Mesendoderm (in vitro differentiated cells): Measurements from ENCODE around the gene SLC13A3.

Source experiments
- DNase-seq: peaks from one replicate; pipeline ENCODE4 v3.0.0; 2013
- H2AK5ac ChIP-seq: 2 replicates; pipeline ENCODE4 v1.6.1; 2013; ENCODE audit warnings: low read length, inconsistent platforms
- H2BK120ac ChIP-seq: 2 replicates; pipeline ENCODE4 v1.6.1; 2013; ENCODE audit warnings: low read depth, mild to moderate bottlenecking, low read length, moderate library complexity, mixed read lengths
- H2BK15ac ChIP-seq: replicated peaks from 2 replicates; pipeline ENCODE4 v1.6.1; 2013; ENCODE audit warnings: low read depth, mild to moderate bottlenecking, moderate library complexity
- H2BK5ac ChIP-seq: 2 replicates; pipeline ENCODE4 v1.6.1; 2013; ENCODE audit warnings: low read length, inconsistent platforms
- H3K18ac ChIP-seq: 2 replicates; pipeline ENCODE4 v1.6.1; 2013; ENCODE audit warnings: mild to moderate bottlenecking, low read length, mixed read lengths
- H3K23ac ChIP-seq: one replicate; pipeline ENCODE4 v1.6.1; 2013; ENCODE audit warnings: low read length
- H3K27ac ChIP-seq: 2 replicates; pipeline ENCODE4 v1.5.1; 2013; ENCODE audit warnings: low read depth, mild to moderate bottlenecking, inconsistent platforms, low read length, moderate library complexity
- H3K27me3 ChIP-seq: 2 replicates; pipeline ENCODE4 v1.6.1; 2013; ENCODE audit warnings: low read length, control low read depth, mild to moderate bottlenecking, inconsistent platforms; ENCODE audit not compliant: insufficient read depth, poor library complexity
- H3K36me3 ChIP-seq: 2 replicates; pipeline ENCODE4 v1.6.1; 2013; ENCODE audit warnings: low read length, inconsistent platforms; ENCODE audit not compliant: control insufficient read depth, insufficient read depth
- H3K4ac ChIP-seq: one replicate; pipeline ENCODE4 v1.6.1; 2013; ENCODE audit warnings: low read depth, mild to moderate bottlenecking, low read length, moderate library complexity
- H3K4me1 ChIP-seq: 2 replicates; pipeline ENCODE4 v1.6.1; 2013; ENCODE audit warnings: low read depth, low read length, inconsistent platforms; ENCODE audit not compliant: control insufficient read depth
- H3K4me2 ChIP-seq: 2 replicates; pipeline ENCODE4 v1.6.1; 2013; ENCODE audit warnings: low read length
- H3K4me3 ChIP-seq: 2 replicates; pipeline ENCODE4 v1.5.1; 2013; ENCODE audit warnings: mild to moderate bottlenecking, low read length
- H3K56ac ChIP-seq: one replicate; pipeline ENCODE4 v1.6.1; 2013; ENCODE audit warnings: low read length
- H3K79me1 ChIP-seq: 2 replicates; pipeline ENCODE4 v1.6.1; 2013; ENCODE audit warnings: low read length, inconsistent platforms
- H3K79me2 ChIP-seq: 2 replicates; pipeline ENCODE4 v1.6.1; 2013; ENCODE audit warnings: mild to moderate bottlenecking, low read length; ENCODE audit not compliant: control insufficient read depth, insufficient read depth
- H3K9ac ChIP-seq: 2 replicates; pipeline ENCODE4 v1.6.1; 2013; ENCODE audit warnings: low read length, inconsistent platforms
- H4K5ac ChIP-seq: one replicate; pipeline ENCODE4 v1.6.1; 2013; ENCODE audit warnings: low read length
- H4K8ac ChIP-seq: one replicate; pipeline ENCODE4 v1.6.1; 2013; ENCODE audit warnings: low read depth, mild to moderate bottlenecking, control low read depth, low read length, moderate library complexity
- WGBS: extraction: QIAGEN DNeasy Blood & Tissue Kit; methylation state at CpG from one replicate; pipeline ENCODE4 v1.1.7; 2013; ENCODE audit warnings: low lambda C conversion rate, missing lambda C conversion rate; ENCODE audit not compliant: insufficient coverage; ENCODE audit errors: extremely low coverage; 5-methylcytosine and 5-hydroxymethylcytosine counted together

Gene SLC13A3

DNA sequence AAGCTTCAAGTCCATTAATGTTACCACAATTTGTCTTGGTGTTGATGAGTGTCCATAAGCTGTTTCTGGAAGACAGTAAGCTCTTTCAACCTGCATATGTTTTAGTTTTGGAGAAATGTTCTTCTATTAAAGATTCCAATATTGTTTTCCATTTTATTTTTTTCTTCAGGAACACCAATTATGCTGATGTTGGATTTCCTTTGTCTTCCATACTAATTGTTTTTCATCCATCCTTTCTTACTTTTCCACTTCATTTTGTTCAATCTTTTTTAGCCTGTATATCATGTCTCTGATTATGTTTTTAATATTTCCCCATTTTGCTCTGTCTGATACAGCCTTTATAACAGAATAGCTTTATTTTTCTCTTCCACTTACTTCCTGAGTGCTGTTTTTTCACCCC is 21.9 kb downstream of the SLC13A3 start:
- Histone ChIP-seq H4K5ac (no peak overlapping the region), H3K79me1 (no peaks in the 10 kb centered on the region), H3K18ac (no peak overlapping the region), H2BK5ac (no peak overlapping the region), H2BK15ac (no peak overlapping the region), H3K9ac (no peak overlapping the region), H3K4me1 (no peaks in the 10 kb centered on the region), H2BK120ac (no peak overlapping the region), H3K23ac (no peak overlapping the region), H3K4ac (no peak overlapping the region), H4K8ac (no peak overlapping the region), H3K27me3 (no peaks in the 10 kb centered on the region), H3K36me3 (no peaks in the 10 kb centered on the region), H3K56ac (no peak overlapping the region), H3K79me2 (no peaks in the 10 kb centered on the region), H3K4me2 (no peak overlapping the region), H3K27ac (no peak overlapping the region), H2AK5ac (no peak overlapping the region), H3K4me3 (no peak overlapping the region)
- no peak for DNase-seq

DNA sequence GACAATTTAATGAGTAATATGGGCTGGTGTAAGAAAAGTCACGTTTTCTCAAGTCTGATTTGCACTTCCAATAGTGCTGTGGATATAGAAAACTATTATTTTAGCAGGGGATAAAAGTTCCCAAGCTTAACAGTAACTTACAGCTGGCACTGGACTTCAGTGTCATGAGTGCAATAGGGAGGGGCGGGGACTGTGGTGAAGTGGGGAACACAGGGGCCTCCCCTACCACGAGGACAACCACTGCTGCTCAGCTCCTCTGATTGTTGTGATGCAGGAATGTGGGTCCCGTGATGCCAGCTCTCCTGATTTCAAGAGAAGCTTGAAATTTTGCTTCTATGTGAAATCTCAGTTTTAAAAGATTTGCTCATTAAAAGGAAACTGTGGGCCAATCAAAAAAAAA is 24.0 kb downstream of the SLC13A3 start:
- Histone ChIP-seq H2BK120ac (no peak overlapping the region), H2BK15ac (no peak overlapping the region), H3K27ac (no peak overlapping the region), H3K4ac (no peak overlapping the region), H3K27me3 (no peaks in the 10 kb centered on the region), H3K18ac (no peak overlapping the region), H2AK5ac (no peak overlapping the region), H3K4me2 (no peak overlapping the region), H4K8ac (no peak overlapping the region), H3K79me1 (no peaks in the 10 kb centered on the region), H3K4me1 (no peaks in the 10 kb centered on the region), H3K56ac (no peak overlapping the region), H3K79me2 (no peaks in the 10 kb centered on the region), H3K36me3 (no peaks in the 10 kb centered on the region), H3K23ac (no peak overlapping the region), H2BK5ac (no peak overlapping the region), H3K9ac (no peak overlapping the region), H4K5ac (no peak overlapping the region), H3K4me3 (no peak overlapping the region)
- DNase-seq, result no peak
- WGBS, result no CpG with 5 or more reads among the region's 4 CpGs

DNA sequence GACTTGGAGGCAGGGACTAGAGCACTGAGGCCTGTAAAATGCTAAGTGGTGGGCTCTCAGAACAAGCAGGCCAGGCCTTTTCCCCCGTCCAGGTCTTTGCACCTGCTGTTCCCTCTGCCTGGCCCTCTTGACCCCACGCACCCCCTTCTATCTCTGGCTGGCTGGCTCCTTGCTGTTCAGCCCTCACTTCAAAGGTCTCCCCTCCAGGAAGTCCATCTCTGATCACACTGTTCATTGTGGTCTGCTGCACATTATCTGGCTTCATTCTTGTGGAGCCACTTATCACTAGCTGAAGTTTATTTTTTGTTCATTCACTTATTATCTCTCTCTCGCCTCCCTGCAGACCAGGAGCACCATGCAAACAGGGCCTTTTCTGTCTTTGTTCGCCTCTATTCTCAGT is 24.5 kb downstream of the SLC13A3 start:
- WGBS, result no CpG with 5 or more reads among the region's 4 CpGs
- no peak for DNase-seq
- no peak overlapping the region for H3K23ac ChIP-seq

DNA sequence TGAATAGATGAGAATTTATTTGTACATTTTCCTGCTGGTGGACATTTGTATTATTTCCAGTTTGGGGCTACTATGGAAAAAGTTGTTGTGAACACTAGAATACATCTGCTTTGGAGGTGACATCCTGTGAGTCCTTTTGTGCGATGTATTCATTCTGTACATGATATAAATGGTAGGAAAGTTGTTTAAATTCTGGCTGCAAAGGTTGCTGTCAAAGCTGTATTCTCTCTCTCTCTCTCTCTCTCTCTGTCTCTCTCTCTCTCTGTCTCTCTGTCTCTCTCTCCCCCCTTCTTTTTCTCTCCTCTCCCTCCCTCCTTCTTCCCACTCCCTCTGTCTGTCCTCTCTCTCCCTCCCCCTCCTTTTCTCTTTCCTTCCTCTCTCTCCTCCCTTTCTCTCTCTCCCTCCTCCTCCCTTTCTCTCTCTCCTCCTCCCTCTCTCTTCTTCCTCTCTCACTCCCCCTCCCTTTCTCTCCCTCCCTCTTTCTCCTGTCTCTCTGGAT is 25.3 kb downstream of the SLC13A3 start:
- Histone ChIP-seq H2BK120ac (no peak overlapping the region), H3K36me3 (no peaks in the 10 kb centered on the region), H3K27me3 (no peaks in the 10 kb centered on the region), H3K9ac (no peak overlapping the region), H3K27ac (no peak overlapping the region), H4K8ac (no peak overlapping the region), H3K4ac (no peak overlapping the region), H3K79me2 (no peaks in the 10 kb centered on the region), H3K4me2 (no peak overlapping the region), H2BK15ac (no peak overlapping the region), H3K4me1 (no peaks in the 10 kb centered on the region), H2AK5ac (no peak overlapping the region), H3K23ac (no peak overlapping the region), H3K79me1 (no peaks in the 10 kb centered on the region), H3K4me3 (no peak overlapping the region), H2BK5ac (no peak overlapping the region), H3K18ac (no peak overlapping the region), H4K5ac (no peak overlapping the region), H3K56ac (no peak overlapping the region)
- WGBS, result no CpG with 5 or more reads among the region's 1 CpG
- no peak for DNase-seq

More for the DNA sequence above, 24.5 kb downstream of the SLC13A3 start:
- H3K79me1 ChIP-seq, result no peaks in the 10 kb centered on the region
- H3K4ac ChIP-seq, result no peak overlapping the region
- no peak overlapping the region for H2BK120ac ChIP-seq
- no peak overlapping the region for H2AK5ac ChIP-seq
- H3K27ac ChIP-seq, result no peak overlapping the region
- H3K4me3 ChIP-seq, result no peak overlapping the region
- H3K56ac ChIP-seq, result no peak overlapping the region
- no peaks in the 10 kb centered on the region for H3K79me2 ChIP-seq
- no peak overlapping the region for H3K9ac ChIP-seq
- no peak overlapping the region for H3K18ac ChIP-seq
- H4K5ac ChIP-seq, result no peak overlapping the region
- no peaks in the 10 kb centered on the region for H3K36me3 ChIP-seq
- no peaks in the 10 kb centered on the region for H3K4me1 ChIP-seq
- no peak overlapping the region for H4K8ac ChIP-seq
- H2BK5ac ChIP-seq, result no peak overlapping the region
- H3K27me3 ChIP-seq, result no peaks in the 10 kb centered on the region
- H2BK15ac ChIP-seq, result no peak overlapping the region
- no peak overlapping the region for H3K4me2 ChIP-seq

DNA sequence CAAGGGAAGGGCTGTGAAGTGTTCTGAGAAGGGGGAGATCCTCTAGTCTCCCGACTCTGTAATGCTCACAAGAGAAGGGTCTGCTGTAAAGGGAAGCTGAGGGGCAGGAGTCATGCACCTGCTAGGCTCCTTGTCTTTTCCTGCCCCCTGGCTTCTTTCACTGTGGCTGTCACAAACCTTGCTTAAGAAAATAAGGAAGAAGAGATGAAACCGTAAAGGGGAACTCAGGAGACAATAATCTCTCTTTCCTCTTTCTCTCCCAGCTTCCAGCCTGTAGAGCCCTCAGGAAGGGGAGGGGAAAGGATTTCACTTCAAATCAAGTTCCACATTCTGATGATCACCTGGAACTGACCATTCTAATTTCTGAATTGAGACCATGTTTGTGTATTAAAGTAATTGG is 26.3 kb downstream of the SLC13A3 start:
- no peaks in the 10 kb centered on the region for H3K79me2 ChIP-seq
- no peaks in the 10 kb centered on the region for H3K27me3 ChIP-seq
- no CpG with 5 or more reads among the region's 2 CpGs for WGBS
- no peak overlapping the region for H2BK15ac ChIP-seq
- H2BK5ac ChIP-seq, result no peak overlapping the region
- no peak overlapping the region for H2AK5ac ChIP-seq
- H4K8ac ChIP-seq, result no peak overlapping the region
- no peak overlapping the region for H3K18ac ChIP-seq
- no peak for DNase-seq
- no peak overlapping the region for H3K4ac ChIP-seq
- H2BK120ac ChIP-seq, result no peak overlapping the region
- H3K4me1 ChIP-seq, result no peaks in the 10 kb centered on the region
- H3K4me3 ChIP-seq, result no peak overlapping the region
- no peak overlapping the region for H3K56ac ChIP-seq
- H3K23ac ChIP-seq, result no peak overlapping the region
- H3K9ac ChIP-seq, result no peak overlapping the region
- H4K5ac ChIP-seq, result no peak overlapping the region
- no peaks in the 10 kb centered on the region for H3K36me3 ChIP-seq
- H3K27ac ChIP-seq, result no peak overlapping the region
- H3K79me1 ChIP-seq, result no peaks in the 10 kb centered on the region
- no peak overlapping the region for H3K4me2 ChIP-seq

DNA sequence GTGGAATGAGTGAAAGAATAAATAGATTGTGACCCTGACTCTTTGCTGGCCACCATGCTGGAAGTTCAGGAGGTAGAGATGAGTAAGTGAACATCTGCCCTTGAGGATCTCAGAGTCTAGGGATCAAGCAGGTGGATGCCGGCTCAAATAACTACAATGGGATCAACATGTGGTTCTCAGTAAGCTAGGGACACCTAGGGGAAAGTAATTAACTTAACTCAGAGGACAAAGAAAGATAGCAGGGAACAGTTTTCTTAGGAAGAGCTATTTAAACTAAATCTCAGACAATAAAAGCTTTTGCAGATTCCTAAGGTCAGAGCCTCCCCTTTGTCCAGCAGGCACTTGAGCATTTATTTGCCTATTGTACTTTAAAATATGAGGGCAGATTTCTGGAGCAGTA is 29.1 kb downstream of the SLC13A3 start:
- no peak overlapping the region for H3K9ac ChIP-seq
- H3K79me1 ChIP-seq, result no peaks in the 10 kb centered on the region
- no peaks in the 10 kb centered on the region for H3K4me1 ChIP-seq
- no peak overlapping the region for H3K18ac ChIP-seq
- H3K4ac ChIP-seq, result no peak overlapping the region
- H2BK5ac ChIP-seq, result no peak overlapping the region
- no peak overlapping the region for H3K4me2 ChIP-seq
- H4K8ac ChIP-seq, result no peak overlapping the region
- H3K27ac ChIP-seq, result no peak overlapping the region
- no peaks in the 10 kb centered on the region for H3K36me3 ChIP-seq
- H3K23ac ChIP-seq, result no peak overlapping the region
- no peak overlapping the region for H2BK120ac ChIP-seq
- H3K27me3 ChIP-seq, result no peaks in the 10 kb centered on the region
- no CpG with 5 or more reads among the region's 1 CpG for WGBS
- H3K4me3 ChIP-seq, result no peak overlapping the region
- no peaks in the 10 kb centered on the region for H3K79me2 ChIP-seq
- no peak overlapping the region for H2BK15ac ChIP-seq
- H4K5ac ChIP-seq, result no peak overlapping the region
- DNase-seq, result peak; percentile 32
- no peak overlapping the region for H2AK5ac ChIP-seq
- H3K56ac ChIP-seq, result no peak overlapping the region
